ENCODE measurements around the gene BID. TPM values are rescaled to one million over a fixed set of nuclear protein-coding genes. Genes with fewer than 3 reads are reported as not detected.

The BID gene
- total RNA-seq, 1 experiment from 2014 or later = 23.2 TPM

- H3K4me1 ChIP-seq (ENCODE audit: insufficient read depth, low read length) = no peaks in the 10 kb centered on the region
- WGBS (ENCODE audit: extremely low coverage, insufficient read length, low lambda C conversion rate) = no CpG with 5 or more reads among the region's 14 CpGs
- peak; percentile 74 for TF ChIP-seq CTCF (conservative IDR thresholded peaks at IDR 0.05)
- H2AK5ac ChIP-seq (ENCODE audit: insufficient read length, low read length) = no peak overlapping the region
- H2BK120ac ChIP-seq (ENCODE audit: low read depth, low read length, poor library complexity, severe bottlenecking) = no peak overlapping the region
- no peak overlapping the region for H3K4me2 ChIP-seq (ENCODE audit: insufficient read depth, insufficient read length, low read length)
- no peak overlapping the region for H2BK5ac ChIP-seq (ENCODE audit: insufficient read length, low read length)
- no peak overlapping the region for H2BK12ac ChIP-seq (ENCODE audit: insufficient read length, low read depth, low read length)
- no peaks in the 10 kb centered on the region for H3K79me2 ChIP-seq (ENCODE audit: insufficient read depth, low read length)
- no peak overlapping the region for H3K27ac ChIP-seq (ENCODE audit: insufficient read length, low read depth, low read length)
- H4K5ac ChIP-seq (ENCODE audit: insufficient read length, low read depth, low read length) = no peak overlapping the region
- H3K23me2 ChIP-seq (ENCODE audit: insufficient read length, low read depth, low read length, poor library complexity, severe bottlenecking) = no peaks in the 10 kb centered on the region
- no peak overlapping the region for H3T11ph ChIP-seq (ENCODE audit: low read length)
- no peak overlapping the region for H3K23ac ChIP-seq (ENCODE audit: insufficient read length, low read depth, low read length)
- H3K56ac ChIP-seq (ENCODE audit: insufficient read length, low read depth, low read length) = no peak overlapping the region
- no peaks in the 10 kb centered on the region for H4K20me1 ChIP-seq (ENCODE audit: control insufficient read depth, insufficient read depth, insufficient read length)
- H3K18ac ChIP-seq (ENCODE audit: insufficient read length, low read depth, low read length) = no peak overlapping the region
- H4K91ac ChIP-seq (ENCODE audit: insufficient read length, low read depth, low read length) = no peak overlapping the region
- Mint-ChIP-seq H3K4me3 (no peak overlapping the region), H3K4me1 (no peaks in the 10 kb centered on the region), H3K27me3 (ENCODE audit: low read depth) (no peaks in the 10 kb centered on the region; the same call in 1 of the 2 replicates), H3K36me3 (ENCODE audit: insufficient read depth in 1 of 3, low read depth in 3 of 3) (no peaks in the 10 kb centered on the region; a peak in 2 of 7 replicates), H3K9me3 (no peaks in the 10 kb centered on the region), H3K27ac (no peak overlapping the region)
- no peak overlapping the region for H3K9ac ChIP-seq (ENCODE audit: extremely low read depth, insufficient read length, low read length)
- no peaks in the 10 kb centered on the region for H3K79me1 ChIP-seq (ENCODE audit: insufficient read depth, low read depth, low read length, poor library complexity, severe bottlenecking)
- peak; percentile 61 for DNase-seq
- no peak overlapping the region for H3K4ac ChIP-seq (ENCODE audit: low read depth, low read length)
- no peaks in the 10 kb centered on the region for H3K9me3 ChIP-seq (ENCODE audit: control insufficient read depth, low read depth, low read length)
- no peak overlapping the region for H2BK15ac ChIP-seq (ENCODE audit: low read depth, low read length)
- no peak overlapping the region for H4K8ac ChIP-seq (replicated peaks; ENCODE audit: insufficient read length, low read depth, low read length)
- H3K27me3 ChIP-seq (ENCODE audit: insufficient read depth, low read length) = no peaks in the 10 kb centered on the region
- H2BK20ac ChIP-seq (ENCODE audit: low read depth, low read length, poor library complexity, severe bottlenecking) = no peak overlapping the region
- H3K14ac ChIP-seq (ENCODE audit: insufficient read depth, low read length) = no peak overlapping the region
- H2AFZ ChIP-seq (ENCODE audit: low read length) = no peak overlapping the region
Observed at GRCh38 chr22:17754233-17754925, 19.9 kb downstream of the BID start.

All from H9 (cell line).